ENCODE measurements around the gene BDP1. TPM values are rescaled to one million over a fixed set of nuclear protein-coding genes. Genes with fewer than 3 reads are reported as not detected.
"Not testable (repeated sequence)": the region's sequence is repeated elsewhere in the genome, so short reads cannot be mapped to it uniquely, and the experiment has no call there.

Gene BDP1
- total RNA-seq, 1 donor from 2014 or later = 23.7 TPM

DNA sequence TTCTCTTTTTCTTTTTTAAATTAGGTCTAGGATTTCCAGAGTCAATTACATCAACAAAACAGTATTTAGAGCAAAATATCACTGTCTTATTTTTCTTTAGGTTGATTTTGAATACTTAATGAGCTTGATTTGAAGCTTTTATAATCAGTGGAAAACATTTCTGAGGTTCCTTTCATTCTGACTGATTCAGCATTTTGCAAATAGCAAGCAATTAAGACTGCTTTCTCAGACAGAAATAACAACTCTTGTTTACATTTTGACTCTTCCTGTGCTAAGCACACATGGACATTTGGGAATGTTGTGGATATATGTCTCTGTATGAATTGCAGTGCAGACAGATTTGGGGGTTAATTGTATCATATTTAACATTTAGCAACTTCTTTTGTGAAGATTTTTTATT, 109.4 kb downstream of the BDP1 start:
- no peak overlapping the region for H3K27ac Mint-ChIP-seq (ENCODE audit: unreplicated experiment)
- H3K36me3 Mint-ChIP-seq (ENCODE audit: unreplicated experiment) = peaks cover 33% of the 10 kb centered on the region
- no peak overlapping the region for H3K4me3 Mint-ChIP-seq (ENCODE audit: unreplicated experiment)
- TF ChIP-seq, protein P1, sequence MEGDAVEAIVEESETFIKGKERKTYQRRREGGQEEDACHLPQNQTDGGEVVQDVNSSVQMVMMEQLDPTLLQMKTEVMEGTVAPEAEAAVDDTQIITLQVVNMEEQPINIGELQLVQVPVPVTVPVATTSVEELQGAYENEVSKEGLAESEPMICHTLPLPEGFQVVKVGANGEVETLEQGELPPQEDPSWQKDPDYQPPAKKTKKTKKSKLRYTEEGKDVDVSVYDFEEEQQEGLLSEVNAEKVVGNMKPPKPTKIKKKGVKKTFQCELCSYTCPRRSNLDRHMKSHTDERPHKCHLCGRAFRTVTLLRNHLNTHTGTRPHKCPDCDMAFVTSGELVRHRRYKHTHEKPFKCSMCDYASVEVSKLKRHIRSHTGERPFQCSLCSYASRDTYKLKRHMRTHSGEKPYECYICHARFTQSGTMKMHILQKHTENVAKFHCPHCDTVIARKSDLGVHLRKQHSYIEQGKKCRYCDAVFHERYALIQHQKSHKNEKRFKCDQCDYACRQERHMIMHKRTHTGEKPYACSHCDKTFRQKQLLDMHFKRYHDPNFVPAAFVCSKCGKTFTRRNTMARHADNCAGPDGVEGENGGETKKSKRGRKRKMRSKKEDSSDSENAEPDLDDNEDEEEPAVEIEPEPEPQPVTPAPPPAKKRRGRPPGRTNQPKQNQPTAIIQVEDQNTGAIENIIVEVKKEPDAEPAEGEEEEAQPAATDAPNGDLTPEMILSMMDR (IDR thresholded peaks at IDR 0.05) = no peak
- no peak for DNase-seq (ENCODE audit: extremely low spot score, unreplicated experiment)
- H3K27me3 Mint-ChIP-seq (ENCODE audit: unreplicated experiment) = no peaks in the 10 kb centered on the region
- no peaks in the 10 kb centered on the region for H3K4me1 Mint-ChIP-seq (ENCODE audit: unreplicated experiment)
- H3K9me3 Mint-ChIP-seq (ENCODE audit: unreplicated experiment) = no peaks in the 10 kb centered on the region

DNA sequence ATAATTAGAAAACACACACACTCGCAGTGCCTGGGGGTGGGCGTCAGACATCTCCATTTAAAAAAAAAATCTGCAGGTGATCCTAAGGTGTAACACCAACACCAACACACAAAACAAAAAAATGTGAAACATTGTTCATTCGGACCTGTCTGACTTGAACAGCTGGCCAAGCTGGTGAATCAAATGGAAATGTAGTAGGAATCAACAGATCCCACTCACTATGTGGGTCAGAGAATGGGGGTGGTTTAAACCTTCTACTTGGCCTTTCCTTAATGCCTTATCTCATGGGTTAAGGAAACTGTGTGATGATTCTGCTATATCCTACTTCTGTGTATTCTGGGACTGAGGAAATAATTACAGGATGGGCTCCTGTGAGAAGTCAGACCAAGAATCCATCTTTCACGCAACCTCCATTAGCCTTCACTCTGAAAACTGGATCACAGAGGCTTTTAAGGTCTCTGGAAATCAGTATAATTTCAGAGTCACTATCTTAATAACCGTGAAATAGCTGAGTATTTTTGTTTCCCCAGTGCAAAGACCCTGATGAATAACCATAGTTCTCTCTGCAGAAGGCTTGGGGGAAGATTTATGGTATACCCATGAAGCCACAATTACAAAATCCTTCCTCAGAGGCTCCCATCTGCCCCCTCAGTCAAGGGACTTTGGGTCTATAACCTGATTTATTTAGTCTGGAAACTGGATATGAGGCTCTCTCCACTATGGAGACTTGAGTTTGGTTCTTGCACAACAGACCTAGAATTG, 114.5 kb downstream of the BDP1 start:
- TF ChIP-seq, protein P1 (IDR thresholded peaks at IDR 0.05) = no peak
- no peak for DNase-seq (ENCODE audit: extremely low spot score, unreplicated experiment)
- H3K4me1 Mint-ChIP-seq (ENCODE audit: unreplicated experiment) = no peaks in the 10 kb centered on the region
- no peak overlapping the region for H3K27ac Mint-ChIP-seq (ENCODE audit: unreplicated experiment)
- H3K9me3 Mint-ChIP-seq (ENCODE audit: unreplicated experiment) = no peaks in the 10 kb centered on the region
- no peaks in the 10 kb centered on the region for H3K27me3 Mint-ChIP-seq (ENCODE audit: unreplicated experiment)
- no peak overlapping the region for H3K4me3 Mint-ChIP-seq (ENCODE audit: unreplicated experiment)
- peaks cover 13% of the 10 kb centered on the region for H3K36me3 Mint-ChIP-seq (ENCODE audit: unreplicated experiment)

DNA sequence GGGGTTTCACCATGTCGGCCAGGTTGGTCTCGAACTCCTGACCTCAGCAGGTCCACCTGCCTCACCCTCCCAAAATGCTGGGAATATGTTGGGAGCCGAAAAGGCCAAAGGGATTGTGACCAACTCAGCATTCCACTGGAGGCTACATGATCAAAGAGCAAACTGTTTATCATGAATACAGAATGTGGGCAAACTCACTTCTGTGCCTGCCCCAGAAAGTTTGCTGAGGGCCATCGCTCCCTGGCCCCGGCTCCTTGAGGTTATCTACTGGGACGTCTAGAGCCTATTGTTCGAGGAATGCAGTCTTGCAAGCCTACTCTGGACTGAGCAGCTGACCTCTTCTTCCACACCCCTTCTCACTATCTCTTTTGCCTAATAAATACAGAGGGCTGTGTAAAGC, 116.4 kb downstream of the BDP1 start:
- not testable (repeated sequence) for H3K27me3 Mint-ChIP-seq (ENCODE audit: unreplicated experiment); H3K9me3 Mint-ChIP-seq (ENCODE audit: unreplicated experiment); DNase-seq (ENCODE audit: extremely low spot score, unreplicated experiment); H3K4me1 Mint-ChIP-seq (ENCODE audit: unreplicated experiment); H3K4me3 Mint-ChIP-seq (ENCODE audit: unreplicated experiment); H3K27ac Mint-ChIP-seq (ENCODE audit: unreplicated experiment)
- peaks cover 11% of the 10 kb centered on the region for H3K36me3 Mint-ChIP-seq (ENCODE audit: unreplicated experiment)

DNA sequence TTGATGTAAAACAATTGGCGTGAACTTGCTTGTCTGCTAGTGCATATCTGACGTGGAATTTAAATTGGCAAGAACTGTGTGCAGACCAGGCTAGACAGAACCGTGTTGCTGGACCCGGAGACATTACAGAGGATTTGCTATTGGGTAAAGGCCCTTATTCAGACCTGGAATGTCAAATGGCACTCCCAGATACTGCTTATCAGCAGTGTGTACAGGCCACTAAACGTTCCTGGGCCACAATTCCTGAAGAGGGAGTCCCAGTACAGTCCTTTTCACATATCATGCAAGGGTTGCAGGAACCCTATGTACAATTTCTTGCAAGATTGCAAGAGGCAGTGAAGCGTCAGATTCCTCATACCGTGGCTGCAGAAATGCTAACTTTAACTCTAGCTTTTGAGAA, 118.1 kb downstream of the BDP1 start:
- Mint-ChIP-seq H3K4me3 (ENCODE audit: unreplicated experiment) (no peak overlapping the region), H3K36me3 (ENCODE audit: unreplicated experiment) (peaks cover 19% of the 10 kb centered on the region), H3K9me3 (ENCODE audit: unreplicated experiment) (no peaks in the 10 kb centered on the region), H3K27ac (ENCODE audit: unreplicated experiment) (no peak overlapping the region), H3K4me1 (ENCODE audit: unreplicated experiment) (no peaks in the 10 kb centered on the region), H3K27me3 (ENCODE audit: unreplicated experiment) (no peaks in the 10 kb centered on the region)
- TF ChIP-seq, protein P1 (IDR thresholded peaks at IDR 0.05) = no peak
- no peak for DNase-seq (ENCODE audit: extremely low spot score, unreplicated experiment)

DNA sequence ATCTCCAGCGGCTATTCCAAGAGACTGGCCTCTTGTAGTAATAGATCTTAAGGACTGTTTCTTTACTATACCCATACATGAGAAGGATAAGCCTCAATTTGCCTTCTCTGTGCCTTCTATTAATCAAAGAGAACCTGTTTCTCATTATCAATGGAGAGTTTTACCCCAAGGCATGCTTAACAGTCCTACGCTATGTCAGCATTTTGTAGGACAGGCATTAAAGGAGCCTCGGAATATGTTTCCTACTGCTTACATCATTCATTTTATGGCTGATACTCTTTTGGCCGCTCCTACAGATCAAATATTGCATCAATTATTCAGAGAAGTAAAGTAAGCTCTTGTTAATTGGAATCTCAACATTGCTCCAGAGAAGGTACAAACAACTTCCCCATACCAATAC, 120.1 kb downstream of the BDP1 start:
- not testable (repeated sequence) for H3K4me3 Mint-ChIP-seq (ENCODE audit: unreplicated experiment); H3K27ac Mint-ChIP-seq (ENCODE audit: unreplicated experiment); H3K9me3 Mint-ChIP-seq (ENCODE audit: unreplicated experiment); H3K27me3 Mint-ChIP-seq (ENCODE audit: unreplicated experiment); DNase-seq (ENCODE audit: extremely low spot score, unreplicated experiment); H3K4me1 Mint-ChIP-seq (ENCODE audit: unreplicated experiment)
- H3K36me3 Mint-ChIP-seq (ENCODE audit: unreplicated experiment) = peaks cover 14% of the 10 kb centered on the region

DNA sequence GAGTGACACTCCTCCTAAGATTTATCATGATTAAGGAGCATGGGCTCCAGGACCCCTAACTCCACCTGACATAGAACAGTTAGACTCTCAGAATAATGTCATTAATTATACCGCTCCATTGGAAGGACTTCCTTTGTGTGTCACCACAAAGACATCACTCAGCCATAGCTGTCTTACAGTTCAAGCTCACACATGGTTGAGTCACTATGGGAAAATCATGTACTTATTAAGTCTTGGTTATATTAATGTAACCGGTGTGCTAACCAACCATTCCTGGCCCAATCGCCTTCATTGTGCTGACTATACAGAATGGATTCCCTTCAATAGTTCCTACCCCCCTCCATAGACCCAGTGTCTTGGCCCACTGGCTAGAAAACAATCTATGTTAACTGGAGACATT, 120.8 kb downstream of the BDP1 start:
- H3K36me3 Mint-ChIP-seq (ENCODE audit: unreplicated experiment) = peaks cover 14% of the 10 kb centered on the region
- no peak for DNase-seq (ENCODE audit: extremely low spot score, unreplicated experiment)
- no peaks in the 10 kb centered on the region for H3K4me1 Mint-ChIP-seq (ENCODE audit: unreplicated experiment)
- no peaks in the 10 kb centered on the region for H3K27me3 Mint-ChIP-seq (ENCODE audit: unreplicated experiment)
- no peak overlapping the region for H3K4me3 Mint-ChIP-seq (ENCODE audit: unreplicated experiment)
- no peaks in the 10 kb centered on the region for H3K9me3 Mint-ChIP-seq (ENCODE audit: unreplicated experiment)
- H3K27ac Mint-ChIP-seq (ENCODE audit: unreplicated experiment) = no peak overlapping the region
- TF ChIP-seq, protein P1 (IDR thresholded peaks at IDR 0.05) = no peak

DNA sequence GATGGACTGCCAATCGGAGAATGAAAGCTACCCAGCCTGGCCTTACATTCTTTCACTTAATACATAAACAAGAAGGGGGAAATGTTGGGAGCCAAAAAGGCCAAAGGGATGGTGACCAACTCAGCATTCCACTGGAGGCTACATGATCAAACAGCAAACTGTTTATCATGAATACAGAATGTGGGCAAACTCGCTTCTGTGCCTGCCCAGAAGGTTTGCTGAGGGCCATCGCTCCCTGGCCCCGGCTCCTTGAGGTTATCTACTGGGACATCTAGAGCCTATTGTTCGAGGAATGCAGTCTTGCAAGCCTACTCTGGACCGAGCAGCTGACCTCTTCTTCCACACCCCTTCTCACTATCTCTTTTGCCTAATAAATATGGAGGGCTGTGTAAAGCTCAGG, 122.4 kb downstream of the BDP1 start:
- peaks cover 14% of the 10 kb centered on the region for H3K36me3 Mint-ChIP-seq (ENCODE audit: unreplicated experiment)
- not testable (repeated sequence) for H3K27ac Mint-ChIP-seq (ENCODE audit: unreplicated experiment); H3K4me3 Mint-ChIP-seq (ENCODE audit: unreplicated experiment); H3K9me3 Mint-ChIP-seq (ENCODE audit: unreplicated experiment); H3K27me3 Mint-ChIP-seq (ENCODE audit: unreplicated experiment); H3K4me1 Mint-ChIP-seq (ENCODE audit: unreplicated experiment)
- DNase-seq (ENCODE audit: extremely low spot score, unreplicated experiment) = peak; percentile 40
